Stimulated activated CD8-positive, alpha-beta memory T cell treated with anti-CD3 and anti-CD28 coated beads, Interleukin-12 subunit alpha, Interleukin-12 subunit beta, amount 100 ng/mL, for 24 hours (primary cell): ENCODE data around the gene FARP2.

Source experiments
- DNase-seq: peaks from one replicate; pipeline ENCODE4 v3.0.0-alpha.2; 2020; ENCODE audit errors: extremely low read depth

FARP2 gene

DNA sequence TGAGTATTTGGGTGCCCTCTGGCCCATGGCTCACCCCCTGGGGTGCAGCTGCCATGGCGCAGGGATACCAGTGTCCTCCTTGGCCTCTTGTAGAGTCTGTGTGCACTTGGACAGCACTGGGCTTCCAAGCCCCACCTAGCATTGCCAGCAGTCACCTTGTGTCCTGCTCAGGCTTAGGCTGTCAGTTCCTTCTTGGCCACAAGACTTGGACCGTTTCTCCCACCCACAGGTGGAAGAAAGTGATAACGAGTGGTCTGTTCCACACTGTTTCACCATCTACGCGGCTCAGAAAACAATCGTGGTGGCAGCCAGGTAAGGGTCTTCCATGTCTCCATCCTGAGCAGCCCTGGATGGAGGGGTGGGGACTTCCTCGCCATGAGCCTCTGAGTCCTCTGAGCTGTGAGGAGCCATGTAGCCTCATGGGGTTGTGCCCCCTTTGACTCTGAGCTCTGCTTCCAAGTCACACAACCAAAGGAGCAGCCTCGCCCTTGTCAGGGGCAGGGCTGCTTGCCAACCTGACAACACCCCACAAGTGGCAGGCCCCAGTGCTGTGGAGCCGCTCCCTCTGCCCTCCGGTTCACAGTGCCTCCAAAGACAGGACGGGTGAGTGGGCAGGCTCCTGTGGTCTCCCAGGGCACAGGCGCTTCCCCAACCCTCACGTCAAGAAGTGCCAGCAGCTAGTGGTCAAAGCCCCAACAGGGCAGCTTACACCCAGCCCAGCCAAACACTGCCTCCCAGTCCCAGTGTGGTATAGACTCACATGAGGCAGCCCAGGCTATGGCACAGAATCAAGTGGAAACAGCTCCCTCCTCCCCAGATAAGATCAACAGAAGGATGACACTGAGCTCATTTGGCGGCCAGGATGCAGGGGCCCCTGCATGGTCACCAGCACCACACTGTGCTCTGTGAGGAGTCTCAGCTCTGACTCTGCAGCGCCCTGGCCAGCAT, 133.9 kb downstream of the FARP2 start:
- DNase-seq = no peak

DNA sequence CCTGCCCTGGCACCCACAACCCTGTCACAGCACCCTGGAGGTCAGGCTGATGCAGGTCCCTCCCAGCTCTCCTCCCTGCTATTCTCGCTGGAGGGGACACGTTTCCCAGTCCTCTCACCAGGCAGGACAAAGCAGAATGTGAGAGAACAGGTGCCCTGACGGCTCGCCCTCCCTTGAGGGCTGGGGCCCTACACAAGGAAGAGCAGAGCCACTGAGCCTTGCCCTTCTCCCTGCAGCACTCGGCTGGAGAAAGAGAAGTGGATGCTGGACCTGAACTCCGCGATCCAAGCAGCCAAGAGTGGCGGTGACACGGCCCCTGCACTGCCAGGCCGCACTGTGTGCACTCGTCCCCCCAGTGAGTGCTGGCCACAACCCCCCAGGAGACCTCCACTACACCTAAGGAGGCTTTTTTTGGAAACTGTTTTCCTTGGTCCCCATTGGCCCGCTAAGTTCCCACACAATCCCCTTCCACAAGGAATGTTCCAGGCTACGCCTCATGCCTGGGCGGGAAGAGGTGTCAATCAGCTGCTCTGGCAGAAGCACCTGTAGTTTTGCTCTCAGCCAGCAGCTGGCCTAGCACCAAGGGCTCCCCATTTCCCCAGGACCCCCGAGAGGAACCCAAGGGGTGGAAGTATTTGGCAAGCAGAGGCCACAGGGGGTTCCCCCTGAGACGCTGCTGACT, 134.9 kb downstream of the FARP2 start:
- DNase-seq = no peak

DNA sequence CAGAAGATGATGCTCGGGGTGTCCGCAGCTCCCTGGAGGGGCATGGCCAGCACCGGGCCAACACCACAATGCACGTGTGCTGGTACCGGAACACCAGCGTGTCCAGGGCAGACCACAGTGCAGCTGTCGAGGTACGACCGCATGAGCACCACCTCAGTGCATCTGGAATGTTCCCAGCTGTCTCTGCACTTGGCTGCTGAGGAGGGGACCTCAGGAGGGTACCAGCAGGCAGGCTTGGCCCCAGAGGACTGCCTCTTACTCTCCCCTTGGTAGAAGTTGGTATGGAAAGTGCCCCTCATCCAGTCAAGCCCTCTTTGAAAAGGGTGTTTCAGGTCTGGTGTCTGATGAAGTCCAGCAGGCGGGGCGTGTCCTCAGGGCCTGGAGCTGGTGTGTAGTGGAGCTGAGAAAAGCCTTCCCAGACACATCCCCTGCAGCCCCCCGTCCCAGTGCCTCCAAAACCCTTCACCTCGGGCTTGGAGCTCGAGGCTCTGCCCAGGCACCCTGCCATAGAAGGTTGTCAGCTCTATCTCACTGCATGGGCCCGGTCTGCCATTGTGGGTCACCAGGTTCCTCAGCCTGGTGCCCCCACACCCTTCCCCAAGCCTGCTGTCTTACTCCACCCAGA, 135.6 kb downstream of the FARP2 start:
- no peak for DNase-seq

DNA sequence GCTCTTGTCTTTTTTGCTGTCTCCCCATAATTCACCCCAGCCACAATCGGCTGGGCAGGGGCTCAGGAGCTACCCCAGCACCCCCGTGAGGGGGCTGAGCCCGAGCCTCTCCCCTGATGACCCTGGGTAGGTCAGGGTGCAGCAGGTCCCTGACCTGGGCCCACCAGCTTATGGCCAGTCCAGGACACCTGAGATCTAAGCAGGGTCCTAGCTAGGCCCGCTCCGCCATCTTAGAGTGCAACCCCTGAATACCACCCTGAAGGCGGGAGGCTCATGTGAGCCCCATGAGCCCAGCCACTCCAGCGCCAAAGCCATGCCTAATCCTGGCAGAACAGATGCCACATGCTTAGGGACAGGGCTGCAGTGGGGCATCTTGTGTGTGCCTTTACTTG, 136.1 kb downstream of the FARP2 start:
- no peak for DNase-seq

DNA sequence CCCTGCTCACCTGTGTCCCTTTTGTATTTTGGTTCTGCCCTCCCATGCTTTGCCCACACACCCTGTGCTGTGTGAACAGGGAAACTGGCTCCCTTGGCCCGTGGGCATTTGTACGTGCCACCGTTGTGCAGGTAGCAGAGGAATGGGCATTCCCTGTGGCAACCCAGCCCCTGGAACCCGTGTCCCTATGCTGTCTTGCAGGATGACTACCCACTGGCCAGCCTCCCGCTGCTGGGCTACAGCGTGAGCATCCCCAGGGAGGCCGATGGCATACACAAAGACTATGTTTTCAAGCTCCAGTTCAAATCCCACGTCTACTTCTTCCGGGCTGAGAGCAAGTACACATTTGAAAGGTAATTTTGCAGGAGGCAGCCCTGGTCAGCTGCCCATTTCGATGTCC, 137.0 kb downstream of the FARP2 start:
- DNase-seq = no peak

DNA sequence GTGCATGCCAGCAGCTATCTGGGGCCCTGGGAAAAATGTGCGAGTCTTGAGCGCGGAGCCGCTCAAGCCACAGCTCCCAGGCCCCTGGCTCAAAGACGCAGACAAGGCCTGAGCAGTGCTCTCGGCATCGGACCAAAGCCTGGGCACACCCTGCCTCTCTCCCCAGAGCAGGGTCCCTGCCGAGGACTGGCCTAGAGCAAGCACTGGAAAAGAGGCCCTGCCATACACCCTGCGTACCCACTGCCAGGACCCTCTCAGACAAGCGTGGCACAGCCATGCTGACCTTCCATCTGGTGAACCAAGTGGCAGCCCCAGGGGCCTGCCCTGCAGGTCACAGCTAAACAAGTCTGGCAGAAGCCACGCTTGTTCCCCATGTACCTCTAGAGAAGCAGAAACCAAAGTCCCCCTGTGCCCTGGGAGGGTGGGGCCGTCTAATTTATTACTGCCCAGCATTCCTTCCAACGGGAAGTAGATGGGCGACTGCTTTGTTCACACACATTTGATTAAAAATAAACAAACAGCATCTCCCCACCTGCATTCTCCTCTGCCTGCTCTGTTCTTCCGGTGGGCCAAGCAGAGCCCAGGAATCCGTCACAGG, 138.3 kb downstream of the FARP2 start:
- DNase-seq = no peak

DNA sequence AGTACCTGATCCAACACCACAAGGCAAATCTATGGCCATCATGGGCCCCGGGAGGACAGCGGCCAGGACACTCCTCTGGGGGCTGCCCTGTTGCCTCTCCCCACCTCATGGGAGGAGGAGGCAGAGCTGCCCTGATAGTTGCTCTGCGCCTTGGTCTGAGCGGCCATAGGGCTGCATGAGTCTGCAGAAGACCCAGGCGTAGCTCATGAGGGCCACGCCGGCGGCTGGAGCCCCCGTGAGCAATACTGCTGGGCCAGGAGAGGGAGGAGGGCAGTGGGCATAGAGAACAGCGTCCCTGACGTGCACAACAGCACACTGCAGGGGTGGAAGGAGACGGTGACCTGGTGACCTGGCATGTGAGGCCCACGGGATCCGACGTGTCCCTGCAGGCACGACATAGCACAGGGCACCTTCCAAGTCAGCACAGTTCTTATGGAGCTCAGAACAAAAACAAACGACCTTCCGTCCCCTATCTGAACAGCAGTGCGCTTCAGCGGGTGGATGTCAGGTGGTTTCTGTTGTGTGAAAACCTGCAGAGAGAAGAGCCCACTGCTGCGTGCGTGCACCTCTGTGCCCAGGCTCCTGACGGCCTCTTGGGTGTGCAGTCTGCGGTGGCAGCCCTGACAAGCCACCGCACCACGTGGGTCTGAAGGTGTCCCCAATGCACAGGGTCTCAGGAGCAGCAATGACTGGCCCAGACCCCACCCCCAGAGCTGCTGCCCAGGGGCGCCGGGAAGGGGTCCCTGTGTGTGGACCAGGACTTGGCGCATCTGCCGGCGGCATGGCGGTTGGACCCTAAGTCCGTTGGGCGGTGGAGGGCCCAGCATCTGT, 139.3 kb downstream of the FARP2 start:
- no peak for DNase-seq

DNA sequence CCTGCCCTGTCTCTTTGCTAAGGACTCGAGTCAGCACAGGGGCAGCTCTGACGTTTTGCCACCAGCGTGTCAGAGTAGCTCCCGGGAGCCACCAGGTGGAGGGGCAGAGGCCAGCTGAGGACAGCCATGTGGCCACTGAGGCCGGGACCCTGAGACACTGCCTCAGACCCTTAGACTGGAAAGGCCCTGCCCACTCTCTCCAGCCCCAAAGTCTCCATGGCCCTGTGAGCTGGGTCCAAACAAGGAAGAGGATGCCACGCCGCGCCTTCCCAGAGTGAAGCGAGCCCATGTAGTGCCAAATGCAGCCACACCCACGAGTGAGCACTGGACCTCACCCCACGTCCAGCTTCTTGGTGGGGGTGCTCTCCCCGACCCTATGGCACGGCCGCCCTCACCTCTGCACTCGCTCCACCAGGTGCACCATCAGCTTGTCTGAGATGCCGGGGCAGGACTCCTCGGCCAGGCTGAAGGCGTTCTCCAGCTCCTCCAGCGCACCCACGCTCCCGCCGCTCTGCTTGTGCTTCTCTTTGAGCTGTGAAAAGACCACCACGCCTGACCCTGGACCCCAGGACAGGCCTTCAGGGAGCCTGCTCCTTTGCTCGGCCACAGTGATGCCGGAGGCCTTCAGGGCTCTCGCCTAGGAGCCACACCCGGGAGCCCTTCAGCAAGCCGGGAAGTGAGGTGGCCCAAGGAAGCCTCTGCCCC, 140.1 kb downstream of the FARP2 start:
- no peak for DNase-seq

DNA sequence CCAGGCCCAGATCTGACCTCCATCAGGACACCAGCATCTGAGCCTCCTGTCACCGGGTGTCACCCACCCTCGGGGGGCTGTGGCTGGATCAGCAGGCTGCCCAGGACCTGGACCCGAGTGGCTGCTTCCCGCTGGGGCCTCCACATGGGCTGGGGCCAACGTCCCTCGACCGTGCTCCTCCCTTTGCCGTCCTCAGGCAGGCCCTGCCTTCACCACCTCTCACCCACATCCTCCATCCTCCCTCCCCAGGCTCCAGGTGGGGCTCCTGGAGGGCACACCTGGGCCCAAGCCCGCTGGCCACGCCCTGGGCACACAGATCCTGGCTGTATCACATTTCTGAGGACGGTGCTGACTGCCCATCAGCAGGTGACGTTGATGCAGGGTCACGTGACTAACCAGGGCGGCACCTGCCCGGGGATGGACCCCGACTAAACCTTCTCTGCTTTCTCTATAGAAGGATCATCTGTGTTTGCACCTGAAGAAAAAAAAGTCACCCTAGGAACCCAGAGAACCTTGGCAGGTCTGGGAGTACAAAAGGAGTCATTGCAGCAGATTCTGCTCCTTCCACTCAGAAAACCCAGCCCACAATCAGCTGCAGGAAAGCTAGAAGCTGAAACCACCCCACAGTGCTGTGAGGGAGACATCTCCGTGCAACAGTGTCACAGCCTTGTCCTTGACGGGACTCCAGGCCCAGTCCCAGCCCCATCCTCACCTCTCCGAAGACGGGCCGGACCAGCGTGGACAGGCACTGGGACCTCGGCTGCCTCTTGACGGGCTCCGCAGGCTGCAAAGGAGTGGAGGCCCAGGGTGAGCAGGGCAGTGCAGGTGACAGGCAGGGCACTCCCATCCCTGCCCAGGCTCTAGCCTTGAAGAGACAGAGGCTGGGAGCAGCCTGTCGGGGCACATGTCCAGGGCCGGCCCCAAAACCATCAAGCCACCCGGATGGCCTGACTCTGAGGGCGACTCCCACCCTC, 141.1 kb downstream of the FARP2 start:
- no peak for DNase-seq

DNA sequence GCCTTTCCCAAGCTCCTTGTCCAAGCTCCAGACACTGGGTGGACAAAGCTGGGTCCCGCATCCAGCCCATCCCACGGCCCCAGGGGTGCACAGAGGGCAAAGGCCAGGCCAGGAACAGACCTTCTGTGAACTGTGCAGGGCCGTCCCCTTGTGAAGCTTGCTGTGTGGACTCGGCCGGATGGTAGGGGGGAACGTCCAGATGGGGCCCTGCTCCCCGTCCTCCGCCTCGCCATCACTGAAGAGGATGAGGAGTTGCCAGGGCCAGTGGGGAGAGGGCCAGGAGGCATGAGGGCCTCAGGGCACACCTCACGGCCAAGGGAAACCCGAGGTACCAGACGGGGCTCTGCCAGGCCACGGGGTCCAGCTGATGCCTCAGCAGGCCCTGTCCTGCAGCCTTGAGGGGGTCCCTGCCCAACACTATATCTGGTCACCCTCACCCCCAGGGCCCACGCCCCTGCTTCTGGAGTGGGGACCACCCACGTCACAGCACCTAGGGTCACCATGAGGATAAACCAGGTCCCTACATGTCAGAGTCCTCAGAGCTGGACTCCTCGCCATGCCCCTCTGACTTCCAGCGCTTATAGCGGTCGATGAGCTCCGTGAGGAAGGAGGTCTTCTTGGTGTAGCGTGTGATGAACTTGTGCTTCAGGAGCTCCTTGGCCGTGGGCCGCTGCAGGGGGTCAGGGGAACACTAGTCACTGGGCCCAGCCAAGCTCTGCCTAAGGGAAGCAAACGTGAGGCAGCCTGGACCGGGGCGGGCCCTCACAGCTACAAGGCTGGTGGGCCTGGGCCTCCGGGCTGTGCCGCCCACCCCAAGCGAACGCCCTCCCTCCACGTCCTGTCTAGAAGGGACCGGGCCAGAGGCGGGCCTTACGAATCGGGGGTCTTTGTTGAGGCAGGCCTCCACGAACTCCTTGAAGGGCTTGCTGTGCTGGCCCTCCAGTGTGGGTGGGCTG, 142.3 kb downstream of the FARP2 start:
- DNase-seq = no peak

DNA sequence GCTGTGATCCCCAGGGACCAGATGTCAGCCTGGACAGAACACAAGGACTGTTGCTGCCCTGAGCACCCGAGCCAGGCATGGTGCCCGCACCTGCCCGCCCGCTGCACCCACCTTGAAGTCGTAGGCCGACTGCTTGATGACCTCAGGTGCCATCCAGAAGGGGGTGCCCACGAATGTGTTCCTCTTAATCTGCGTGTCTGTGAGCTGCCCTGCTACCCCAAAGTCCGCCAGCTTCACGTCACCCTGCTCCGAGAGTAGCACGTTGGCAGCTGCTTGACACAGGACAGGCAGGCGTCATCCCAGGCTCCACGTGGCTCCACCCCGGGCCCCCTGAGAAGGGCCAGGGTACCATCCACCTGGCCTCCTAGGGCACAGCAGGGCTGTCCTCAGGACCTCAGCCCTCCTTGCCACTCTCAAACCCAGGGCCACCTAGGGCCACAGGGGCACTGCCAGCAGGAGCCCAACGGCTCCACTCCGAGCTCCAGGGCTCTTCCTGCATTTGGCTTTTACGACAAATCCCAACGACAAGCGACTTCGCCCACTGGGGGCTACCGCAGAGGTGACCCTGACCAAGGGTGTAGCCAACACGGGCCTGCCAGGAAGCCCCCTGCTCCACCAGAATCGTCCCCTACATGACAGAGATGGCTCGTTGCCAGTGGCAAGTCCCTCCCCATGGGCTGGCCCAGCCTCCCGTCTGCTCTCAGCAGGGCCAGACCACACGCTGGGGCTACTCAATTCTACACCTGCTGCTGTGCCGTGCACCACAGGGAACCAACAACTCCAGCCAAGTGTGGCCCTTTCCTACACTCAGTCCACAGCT, 143.3 kb downstream of the FARP2 start:
- DNase-seq = no peak

DNA sequence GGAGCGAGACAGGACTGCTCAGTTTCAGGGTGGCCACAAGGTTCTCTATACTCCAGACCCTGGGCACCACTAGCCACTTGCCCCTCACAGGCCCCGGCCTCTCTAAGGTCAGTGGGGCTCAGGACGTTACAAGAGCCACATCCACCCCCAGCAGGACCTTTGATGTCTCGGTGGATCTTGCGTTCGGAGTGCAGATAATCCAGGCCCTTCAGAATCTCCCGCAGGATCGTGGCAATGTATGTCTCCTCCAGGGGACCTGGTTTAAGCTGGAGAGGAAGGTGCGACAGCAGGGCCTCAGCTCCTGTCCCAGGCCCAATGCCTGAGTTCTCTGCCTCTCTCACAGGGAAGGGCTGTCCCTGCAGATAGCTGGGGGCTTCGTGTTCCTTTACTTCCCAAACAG, 143.9 kb downstream of the FARP2 start:
- DNase-seq = no peak

DNA sequence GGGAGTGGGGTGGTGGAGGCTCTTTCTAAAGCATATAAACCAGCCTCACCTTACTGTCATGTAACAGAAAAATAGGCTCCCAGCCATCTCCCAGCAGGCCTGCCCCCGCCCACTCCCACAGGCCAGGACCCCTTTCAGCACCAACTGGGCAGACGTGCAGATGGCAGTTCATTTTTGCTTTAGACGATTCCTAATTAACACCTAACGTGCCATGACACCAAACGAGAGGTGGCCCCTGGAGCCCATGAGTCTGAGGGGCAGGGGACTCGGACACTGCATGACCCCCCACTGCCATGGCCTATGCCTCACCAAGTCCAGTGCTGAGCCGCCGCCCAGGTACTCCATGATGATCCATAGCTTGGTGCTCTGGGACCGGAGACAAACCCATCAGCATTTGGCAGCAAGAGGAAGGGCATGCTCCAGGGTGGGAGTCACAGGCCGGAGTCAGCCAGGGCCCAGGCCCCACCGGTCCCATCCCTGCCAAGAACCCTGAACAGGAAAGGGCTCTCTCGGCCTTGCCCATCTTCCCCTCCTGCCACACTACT, 144.4 kb downstream of the FARP2 start:
- no peak for DNase-seq

DNA sequence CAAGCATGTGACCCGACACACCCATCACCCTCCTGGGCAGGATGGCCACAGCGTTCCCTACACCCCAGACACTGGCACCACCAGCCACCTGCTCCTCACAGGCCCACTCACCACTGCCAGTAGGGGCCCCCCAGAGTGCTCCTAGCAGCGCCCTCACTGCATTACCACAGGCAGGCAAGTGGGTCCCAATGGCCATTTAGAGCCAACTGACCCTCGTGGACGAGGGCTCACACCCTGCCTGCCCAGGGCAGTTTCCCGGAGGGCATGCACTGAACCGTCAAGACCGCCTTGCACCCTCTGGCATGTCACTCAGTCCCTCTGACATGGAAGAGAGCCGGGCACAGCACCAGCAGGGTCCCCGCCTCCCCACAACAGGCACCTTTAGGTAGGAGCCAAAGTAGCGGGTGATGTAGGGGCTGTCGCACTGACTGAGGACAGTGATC, 145.0 kb downstream of the FARP2 start:
- DNase-seq = no peak

DNA sequence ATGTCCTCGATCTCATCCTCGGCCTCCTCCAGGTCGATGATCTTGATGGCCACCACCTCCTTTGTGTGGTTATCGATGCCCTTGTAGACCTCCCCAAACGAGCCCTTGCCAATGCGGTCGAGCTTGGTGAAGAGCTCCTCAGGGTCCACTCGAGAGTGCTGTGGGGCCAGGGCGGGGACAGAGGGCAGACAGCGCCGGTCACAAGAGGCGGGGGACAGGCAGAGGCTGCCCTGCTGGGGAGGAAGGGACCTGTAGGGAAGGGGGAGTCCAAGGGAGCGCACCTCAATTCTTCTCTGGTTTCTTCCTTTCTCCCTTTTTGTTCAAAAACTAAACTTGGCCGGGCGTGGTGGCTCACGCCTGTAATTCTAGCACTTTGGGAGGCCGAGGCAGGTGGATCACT, 145.5 kb downstream of the FARP2 start:
- no peak for DNase-seq

DNA sequence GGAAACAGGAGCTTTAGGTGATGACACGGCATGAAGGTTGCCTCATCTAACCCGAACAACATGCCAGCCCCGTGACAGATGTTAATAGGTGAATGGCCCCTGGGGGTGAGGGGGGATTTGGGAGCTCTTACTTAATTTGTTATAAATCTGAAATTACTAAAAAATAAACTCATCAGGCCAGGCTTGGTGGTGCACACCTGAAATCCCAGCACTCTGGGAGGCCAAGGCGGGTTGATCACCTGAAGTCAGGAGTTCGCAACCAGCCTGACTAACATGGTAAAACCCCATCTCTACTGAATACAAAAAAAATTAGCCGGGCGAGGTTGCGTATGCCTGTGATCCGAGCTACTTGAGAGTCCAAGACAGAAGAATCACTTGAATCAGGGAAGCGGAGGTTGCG, 146.2 kb downstream of the FARP2 start:
- no peak for DNase-seq

DNA sequence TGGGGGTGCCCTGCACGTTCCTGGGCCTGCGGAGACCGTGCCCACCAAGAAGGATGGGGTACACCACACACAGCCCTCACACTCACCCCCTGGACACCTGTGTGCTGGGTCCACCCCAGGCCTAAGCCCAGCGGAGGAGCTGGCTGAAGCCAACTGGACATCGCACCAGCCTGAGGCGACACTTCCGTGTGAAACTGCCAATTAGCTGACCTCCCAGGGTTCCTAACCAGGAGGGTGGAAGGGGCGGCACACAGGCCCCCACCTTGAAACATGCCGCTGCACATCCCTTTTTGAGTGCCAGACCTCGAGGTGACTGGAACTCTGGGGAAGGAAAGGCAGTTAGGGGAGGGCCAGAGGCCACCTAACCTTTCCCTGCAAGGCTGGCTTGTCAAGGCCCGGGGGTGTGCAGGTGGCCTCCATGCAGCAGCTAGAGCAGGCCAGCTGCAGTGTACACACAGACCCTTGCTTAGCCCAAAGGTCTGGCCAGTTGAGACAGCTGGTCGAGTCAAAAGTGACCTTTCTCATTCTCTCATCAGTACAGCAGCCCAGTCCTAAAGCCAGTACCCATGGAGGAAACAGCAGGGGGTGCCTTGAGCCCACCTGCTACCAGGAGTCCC, 147.8 kb downstream of the FARP2 start:
- no peak for DNase-seq
